NOMO-1 treated with DMSO at 0.1 percent for 48 hours (cell line): ENCODE measurements around the gene WAC.

Experiments
- DNase-seq: peaks from one replicate; lab custom pipeline; 2025; ENCODE audit not compliant: unreplicated experiment; lab: John Stamatoyannopoulos, UW

Gene WAC

GRCh38 chr10:28663576-28664368, 130.9 kb downstream of the WAC start:
- DNase-seq, result peak; percentile 73

- DNase-seq, result no peak
Measured at GRCh38 chr10:28664369-28664740, 131.4 kb downstream of the WAC start.

- DNase-seq, result no peak
Measured at GRCh38 chr10:28666751-28667467, 134.0 kb downstream of the WAC start.

GRCh38 chr10:28668363-28669226, 135.7 kb downstream of the WAC start:
- DNase-seq, result no peak

- DNase-seq, result no peak
Measured at GRCh38 chr10:28669227-28670173, 136.6 kb downstream of the WAC start.
